NCI-H524 (cell line): ENCODE results near the gene TALDO1.

Experiments
- DNase-seq, 2 experiments: peaks; one replicate each; lab custom pipeline; 2025; lab: John Stamatoyannopoulos, UW

TALDO1 gene

GRCh38 chr11:787084-787675 is 39.9 kb downstream of the TALDO1 start:
- no peak for DNase-seq

GRCh38 chr11:788009-788640 is 40.9 kb downstream of the TALDO1 start:
- no peak for DNase-seq

- DNase-seq: no peak
Measured at GRCh38 chr11:788953-789940, 42.0 kb downstream of the TALDO1 start.

- peak in 1 of 2 experiments; percentile 53 for DNase-seq
Measured at GRCh38 chr11:789943-790342, 42.7 kb downstream of the TALDO1 start, which contains the start of gene CEND1. CEND1 (minus strand) TSS chr11:790090; CDS start chr11:788576, 1,514 bp downstream.

GRCh38 chr11:790721-791564 is 43.7 kb downstream of the TALDO1 start:
- no peak for DNase-seq

GRCh38 chr11:791658-792534 is 44.6 kb downstream of the TALDO1 start:
- DNase-seq: no peak

- no peak for DNase-seq
Measured at GRCh38 chr11:792535-792821, 45.2 kb downstream of the TALDO1 start.

GRCh38 chr11:792873-793272 is 45.6 kb downstream of the TALDO1 start:
- DNase-seq: no peak

GRCh38 chr11:793556-793955 is 46.3 kb downstream of the TALDO1 start:
- peak; percentile 68 to 90 for DNase-seq

- peak in 1 of 2 experiments; percentile 88 for DNase-seq
Measured at GRCh38 chr11:794013-794765, 46.9 kb downstream of the TALDO1 start.

- peak in 1 of 2 experiments; percentile 70 for DNase-seq
Measured at GRCh38 chr11:794766-795633, 47.7 kb downstream of the TALDO1 start.

GRCh38 chr11:795634-796564 is 48.6 kb downstream of the TALDO1 start:
- DNase-seq: peak; percentile 40 to 67

GRCh38 chr11:796565-797295 is 49.5 kb downstream of the TALDO1 start:
- no peak for DNase-seq

- DNase-seq: peak; percentile 71 to 88
Measured at GRCh38 chr11:797296-798092, 50.2 kb downstream of the TALDO1 start.

- DNase-seq: peak in 1 of 2 experiments; percentile 67
Measured at GRCh38 chr11:798093-798713, 50.9 kb downstream of the TALDO1 start, which contains the start of gene SLC25A22. SLC25A22 (minus strand) TSS chr11:798281; CDS start chr11:795006, 3,275 bp downstream.
